Measurements from ENCODE around the gene YWHAG. TPM values are rescaled to one million over a fixed set of nuclear protein-coding genes. Genes with fewer than 3 reads are reported as not detected.

YWHAG gene
- total and polyA plus RNA-seq, 9 of the 15 experiments (the other 6 are each of a cell fraction or from before 2014, with no cell fraction given) = 30.4 to 246 (median 94.5) TPM

GRCh38 chr7:76303202-76304147 lies 55.3 kb downstream of the YWHAG start (continued):
- TF ChIP-seq UBTF (IDR thresholded peaks at IDR 0.05; ENCODE audit: borderline replicate concordance in 1 of 2, low read depth in 2 of 2, low read length in 2 of 2) = 0 out of 4 replicates have a peak, but pooled peaks of 1 of the 2 experiments have one; percentile 34
- TF ChIP-seq ARID1B (IDR thresholded peaks at IDR 0.05) = peak; percentile 56; the same call in 1 of the 2 replicates
- peak; percentile 78; the same call in 1 of the 2 replicates for TF ChIP-seq NKRF (IDR thresholded peaks at IDR 0.05; ENCODE audit: borderline replicate concordance)
- peak; percentile 93 for TF ChIP-seq RNF2 (IDR thresholded peaks at IDR 0.05)
- no peak for TF ChIP-seq TAF15 (IDR thresholded peaks at IDR 0.05; ENCODE audit: low read depth, low read length)
- peak; percentile 40; the same call in 1 of the 2 replicates for TF ChIP-seq SMARCE1 (IDR thresholded peaks at IDR 0.05)
- no peak for TF ChIP-seq HDAC3 (IDR thresholded peaks at IDR 0.05; ENCODE audit: borderline replicate concordance, partially characterized antibody)
- no peak for TF ChIP-seq CREB3 (tag; conservative IDR thresholded peaks at IDR 0.05; ENCODE audit: low read depth)
- TF ChIP-seq CHD2 (IDR thresholded peaks at IDR 0.05; ENCODE audit: low read depth, low read length) = peak; percentile 52; the same call in 1 of the 2 replicates
- TF ChIP-seq ZNF224 (CRISPR knock-in tag; IDR thresholded peaks at IDR 0.05) = no peak
- TF ChIP-seq ETV6 (IDR thresholded peaks at IDR 0.05; ENCODE audit: borderline replicate concordance in 1 of 2, low read depth in 2 of 2, low read length in 1 of 2) = peak in 1 of 2 experiments; percentile 57; a peak in 1 of 4 replicates
- no peak for TF ChIP-seq ETV6 (CRISPR knock-in tag; IDR thresholded peaks at IDR 0.05; ENCODE audit: borderline replicate concordance)
- TF ChIP-seq ZNF232 (CRISPR knock-in tag; IDR thresholded peaks at IDR 0.05) = peak; percentile 53; the same call in 1 of the 2 replicates
- no peak for TF ChIP-seq XRCC4 (IDR thresholded peaks at IDR 0.05; ENCODE audit: extremely low read depth, insufficient read depth, insufficient read length)
- TF ChIP-seq KHSRP (IDR thresholded peaks at IDR 0.05) = no peak
- peak; percentile 93 for TF ChIP-seq MYC (IDR thresholded peaks at IDR 0.05; ENCODE audit: low read depth, low read length)
- TF ChIP-seq MYC (CRISPR knock-in tag; IDR thresholded peaks at IDR 0.05; ENCODE audit: borderline replicate concordance, low read depth) = no peak
- 0 out of 2 replicates have a peak, but pooled peaks have one; percentile 16 for TF ChIP-seq ZBTB9 (CRISPR knock-in tag; IDR thresholded peaks at IDR 0.05)
- TF ChIP-seq ZNF431 (CRISPR knock-in tag; IDR thresholded peaks at IDR 0.05) = peak; percentile 53; the same call in 1 of the 2 replicates
- no peak for TF ChIP-seq POLR2H (tag; IDR thresholded peaks at IDR 0.05; ENCODE audit: low read depth)
- peak; percentile 54; the same call in 1 of the 2 replicates for TF ChIP-seq GABPB1 (CRISPR knock-in tag; IDR thresholded peaks at IDR 0.05)
